NB4 (cell line): ENCODE data around the gene SPOCK3.

Experiments used
- DNase-seq: peaks from one replicate; pipeline ENCODE4 v3.0.0; 2010; ENCODE audit warnings: low read depth
- H3K4me3 ChIP-seq: one replicate; pipeline ENCODE4 v1.5.1; 2011; ENCODE audit warnings: mild to moderate bottlenecking, low read depth, low read length, moderate library complexity
- MYC ChIP-seq: IDR thresholded peaks from 2 replicates; pipeline ENCODE4 v1.6.1; 2011; ENCODE audit warnings: low read depth, low read length
- POLR2A ChIP-seq: IDR thresholded peaks from 2 replicates; pipeline ENCODE4 v1.6.1; 2011; ENCODE audit warnings: mild to moderate bottlenecking; ENCODE audit not compliant: insufficient read length; ENCODE audit errors: extremely low read depth
- TF ChIP-seq, protein P1 (sequence below): IDR thresholded peaks from 2 replicates; pipeline ENCODE4 v1.6.1; 2011; ENCODE audit warnings: low read depth, low read length
- TF ChIP-seq, protein P2 (sequence below): IDR thresholded peaks from one replicate; pipeline ENCODE4 v1.5.1; 2012; ENCODE audit warnings: low read depth, low read length

The SPOCK3 gene

DNA sequence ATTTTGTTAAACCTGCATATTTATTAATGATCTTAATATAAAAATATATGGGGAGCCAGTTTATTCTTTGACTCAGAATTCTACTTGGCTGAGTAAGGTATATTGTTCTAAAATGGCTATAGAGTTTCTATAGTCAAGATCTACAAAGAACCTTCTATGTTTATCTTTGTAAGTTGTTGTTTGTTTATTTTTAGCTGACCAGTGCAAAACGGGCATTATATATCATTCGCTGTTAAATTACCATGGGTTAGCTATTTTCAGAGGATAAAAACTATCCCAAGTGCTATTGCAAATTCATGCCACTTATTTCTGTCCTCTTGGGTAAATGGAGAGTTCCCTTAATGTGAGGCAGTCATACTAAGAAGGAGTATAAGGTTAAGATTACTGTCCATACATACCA, 5.3 kb upstream of the SPOCK3 start:
- no peak overlapping the region for H3K4me3 ChIP-seq
- TF ChIP-seq, protein P1, sequence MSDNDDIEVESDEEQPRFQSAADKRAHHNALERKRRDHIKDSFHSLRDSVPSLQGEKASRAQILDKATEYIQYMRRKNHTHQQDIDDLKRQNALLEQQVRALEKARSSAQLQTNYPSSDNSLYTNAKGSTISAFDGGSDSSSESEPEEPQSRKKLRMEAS: no peak
- TF ChIP-seq, protein P2, sequence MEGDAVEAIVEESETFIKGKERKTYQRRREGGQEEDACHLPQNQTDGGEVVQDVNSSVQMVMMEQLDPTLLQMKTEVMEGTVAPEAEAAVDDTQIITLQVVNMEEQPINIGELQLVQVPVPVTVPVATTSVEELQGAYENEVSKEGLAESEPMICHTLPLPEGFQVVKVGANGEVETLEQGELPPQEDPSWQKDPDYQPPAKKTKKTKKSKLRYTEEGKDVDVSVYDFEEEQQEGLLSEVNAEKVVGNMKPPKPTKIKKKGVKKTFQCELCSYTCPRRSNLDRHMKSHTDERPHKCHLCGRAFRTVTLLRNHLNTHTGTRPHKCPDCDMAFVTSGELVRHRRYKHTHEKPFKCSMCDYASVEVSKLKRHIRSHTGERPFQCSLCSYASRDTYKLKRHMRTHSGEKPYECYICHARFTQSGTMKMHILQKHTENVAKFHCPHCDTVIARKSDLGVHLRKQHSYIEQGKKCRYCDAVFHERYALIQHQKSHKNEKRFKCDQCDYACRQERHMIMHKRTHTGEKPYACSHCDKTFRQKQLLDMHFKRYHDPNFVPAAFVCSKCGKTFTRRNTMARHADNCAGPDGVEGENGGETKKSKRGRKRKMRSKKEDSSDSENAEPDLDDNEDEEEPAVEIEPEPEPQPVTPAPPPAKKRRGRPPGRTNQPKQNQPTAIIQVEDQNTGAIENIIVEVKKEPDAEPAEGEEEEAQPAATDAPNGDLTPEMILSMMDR: no peak
- TF ChIP-seq POLR2A: no peak
- TF ChIP-seq MYC: no peak
- no peak for DNase-seq

DNA sequence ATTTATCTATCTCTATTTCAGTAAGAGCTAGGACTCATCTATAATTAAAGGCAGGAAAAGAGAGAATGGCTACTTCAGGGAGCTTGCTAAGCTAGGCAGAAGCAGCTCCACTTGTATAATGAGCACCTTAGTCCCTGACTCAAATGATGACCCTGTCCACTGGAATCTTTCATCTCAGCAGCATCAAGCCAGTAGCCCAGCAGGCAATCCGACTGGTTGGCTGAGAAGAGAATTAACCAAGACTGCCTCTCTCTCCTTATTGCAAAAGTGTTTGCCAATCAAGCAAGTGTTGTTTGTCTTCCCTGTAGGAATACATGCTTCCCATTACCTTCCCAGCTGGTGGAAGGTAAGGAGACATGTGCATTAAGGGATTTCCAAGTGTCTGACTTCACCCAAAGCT, 3.9 kb upstream of the SPOCK3 start:
- DNase-seq: no peak
- H3K4me3 ChIP-seq: no peak overlapping the region
- TF ChIP-seq, protein P1: no peak
- TF ChIP-seq, protein P2: no peak
- no peak for TF ChIP-seq MYC
- TF ChIP-seq POLR2A: no peak

DNA sequence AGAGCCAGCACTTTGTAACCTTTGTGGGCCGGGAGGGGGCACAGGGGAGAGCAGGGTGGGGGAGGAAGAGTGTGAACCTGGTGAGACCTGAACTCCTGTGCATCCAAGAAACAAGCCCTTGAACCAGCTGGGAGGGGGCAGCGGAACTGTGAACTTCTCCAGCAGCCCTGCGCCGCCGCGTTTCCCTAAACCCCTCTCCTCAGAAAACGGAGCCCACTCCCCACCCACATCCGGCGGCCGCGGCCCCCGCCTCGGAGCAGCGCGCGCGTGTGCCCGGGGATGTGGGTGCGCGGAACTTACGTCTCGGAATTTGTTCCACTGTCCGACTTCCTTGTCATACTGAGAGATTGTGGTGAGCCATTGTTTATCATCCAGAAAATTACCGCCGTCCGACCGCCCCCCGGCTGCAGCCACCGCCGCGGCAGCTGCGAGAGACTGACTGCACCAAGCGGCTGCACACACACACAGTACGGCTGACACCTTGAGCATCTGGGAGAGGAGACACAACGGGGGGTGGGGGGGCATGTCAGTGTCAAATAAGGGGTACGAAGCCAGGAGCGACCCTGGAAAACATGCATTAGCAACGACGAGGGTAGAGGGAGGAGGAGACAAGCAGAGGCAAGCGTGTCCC, 494 bp downstream of the SPOCK3 start:
- DNase-seq: no peak
- no peak overlapping the region for H3K4me3 ChIP-seq
- TF ChIP-seq POLR2A (no peak), MYC (no peak)
- TF ChIP-seq, protein P2: no peak
- TF ChIP-seq, protein P1: no peak

DNA sequence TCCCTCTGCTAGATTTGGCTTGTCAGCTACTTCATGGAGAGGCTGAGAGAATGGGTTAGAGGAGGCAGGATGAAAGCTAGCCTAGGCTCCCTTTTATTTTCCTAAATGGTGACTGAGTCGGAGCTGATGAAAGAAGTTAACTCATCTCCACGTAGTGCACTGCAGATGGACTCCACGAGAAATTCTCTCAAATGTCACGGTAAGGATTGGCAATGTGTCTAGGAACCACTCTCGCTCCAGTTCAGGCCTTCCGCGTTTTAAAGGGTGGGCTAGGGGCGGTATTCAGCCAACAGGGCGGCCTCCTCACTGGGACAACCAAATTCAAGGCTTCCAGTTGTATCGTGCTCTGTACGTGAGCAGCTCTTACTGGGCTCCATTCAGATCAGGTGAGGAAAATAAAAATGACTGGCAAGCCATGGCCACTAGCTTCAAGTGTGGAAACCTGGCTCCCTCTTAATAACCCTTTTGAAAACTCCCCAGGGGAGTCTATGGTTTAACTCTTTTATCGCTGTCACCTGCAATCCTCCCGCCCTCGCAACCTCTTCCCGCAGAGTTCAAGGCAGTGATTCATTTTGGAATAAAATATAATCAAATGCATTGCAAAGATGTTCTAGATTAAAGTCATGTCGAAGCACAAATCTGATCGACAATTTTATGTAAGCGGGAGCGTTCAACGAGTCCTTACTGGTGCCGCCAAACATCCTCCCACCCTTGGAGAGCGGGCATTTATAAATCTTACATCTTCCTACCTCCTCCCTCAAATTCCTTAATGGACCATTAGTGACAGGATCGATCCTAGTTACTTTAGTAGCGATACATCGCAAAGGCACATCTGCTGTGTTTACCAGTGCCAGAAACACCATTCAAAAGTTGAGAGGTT, 1.2 kb downstream of the SPOCK3 start:
- H3K4me3 ChIP-seq: no peak overlapping the region
- DNase-seq: no peak

DNA sequence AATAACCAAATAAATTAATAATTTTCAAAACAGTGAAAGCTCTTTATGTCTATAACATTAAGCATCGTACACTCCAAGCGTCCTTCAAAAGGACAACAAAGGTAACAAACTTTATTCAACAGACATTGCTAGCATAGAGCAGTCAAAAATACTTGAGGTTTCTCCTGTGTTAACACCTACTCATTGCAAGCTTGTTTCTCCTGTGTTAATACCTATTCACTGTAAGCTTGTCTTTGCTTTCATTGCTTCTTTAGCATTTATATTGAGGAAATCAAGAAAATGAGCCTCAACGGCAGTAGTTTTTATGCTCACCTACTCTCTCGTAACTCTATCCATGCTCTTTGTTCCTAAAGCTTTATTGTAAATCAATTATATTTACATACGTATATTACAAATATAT, 3.5 kb downstream of the SPOCK3 start:
- no peak for DNase-seq
- TF ChIP-seq, protein P1: no peak

More for the DNA sequence above, 1.2 kb downstream of the SPOCK3 start:
- TF ChIP-seq MYC (no peak), POLR2A (no peak)
- TF ChIP-seq, protein P1: no peak
- TF ChIP-seq, protein P2: no peak

DNA sequence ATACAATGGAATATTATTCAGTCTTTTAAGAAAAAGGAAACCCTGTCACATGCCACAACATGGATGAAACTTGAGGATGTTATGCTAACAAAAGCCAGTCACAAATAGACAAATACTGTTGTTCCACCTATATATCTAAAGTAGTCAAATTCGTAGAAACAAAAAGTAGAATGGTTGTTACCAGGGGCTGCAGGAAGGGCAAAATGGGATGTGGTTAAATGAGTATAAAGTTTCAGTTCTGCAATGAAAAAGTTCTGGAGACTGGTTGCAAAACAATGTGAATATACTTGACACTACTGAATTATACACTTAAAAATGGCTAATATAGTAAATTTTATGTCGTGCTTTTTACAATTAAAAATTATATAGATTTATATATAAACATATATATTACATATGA, 12.2 kb downstream of the SPOCK3 start:
- H3K4me3 ChIP-seq: no peak overlapping the region
- TF ChIP-seq MYC (no peak), POLR2A (no peak)
- TF ChIP-seq, protein P1: no peak
- TF ChIP-seq, protein P2: no peak
- peak; percentile 35 for DNase-seq

More for the DNA sequence above, 3.5 kb downstream of the SPOCK3 start:
- H3K4me3 ChIP-seq: no peak overlapping the region
